Esophagus squamous epithelium (tissue), 5 donors: Measurements from ENCODE around the gene RAP1A. TPM values are rescaled to one million over a fixed set of nuclear protein-coding genes. Genes with fewer than 3 reads are reported as not detected.

Source experiments
- DNase-seq: peaks from one replicate; lab custom pipeline; 2025; lab: John Stamatoyannopoulos, UW
- H3K27ac ChIP-seq, 4 donors: fragments of 200-600 bp; sonication (generic); one replicate each; pipeline ENCODE4 v1.5.1; 2016 to 2019; ENCODE audit warnings: mild to moderate bottlenecking in 1 of 4
- H3K27me3 ChIP-seq, 4 donors: fragments of 200-600 bp; sonication (generic); 1 replicate in 3 of 4; 2 replicates in 1 of 4; pipeline versions ENCODE4 v1.5.1 to v1.6.0; 2017 to 2021; ENCODE audit warnings: antibody characterized with exemption in 1 of 4
- H3K36me3 ChIP-seq, 3 donors: fragments of 200-600 bp; sonication (generic); one replicate each; pipeline ENCODE4 v1.5.1; 2016 to 2019
- H3K4me1 ChIP-seq, 3 donors: fragments of 200-600 bp; sonication (generic); one replicate each; pipeline ENCODE4 v1.5.1; 2017 to 2019
- H3K4me3 ChIP-seq, 4 donors: fragments of 200-600 bp; sonication (generic); 1 replicate in 3 of 4; 2 replicates in 1 of 4; pipeline ENCODE4 v1.5.1; 2016 to 2019; ENCODE audit warnings: mild to moderate bottlenecking in 2 of 4, moderate library complexity in 1 of 4
- H3K9me3 ChIP-seq, 3 donors: fragments of 200-600 bp; sonication (generic); one replicate each; pipeline ENCODE4 v1.5.1; 2016 to 2019
- POLR2A ChIP-seq, 4 donors: fragments of 450-650 bp; IDR thresholded peaks; one replicate each; pipeline ENCODE4 v1.6.1; 2017; ENCODE audit warnings: antibody characterized with exemption in 4 of 4, mild to moderate bottlenecking in 4 of 4, moderate library complexity in 3 of 4
- WGBS, 2 donors: methylation state at CpG; one replicate each; pipeline ENCODE4 v1.1.5; 2018; 5-methylcytosine and 5-hydroxymethylcytosine counted together
- intact Hi-C: fragments of 100-400 bp; cut with DNase I; formaldehyde crosslinking; loops from one replicate; pipeline ENCODE4 v1.15.0; 2022
- total RNA-seq, 4 donors: library from RNA; depleted of rRNA; stranded (reverse); fragments of >200 nt; gene quantifications; one replicate each; pipeline ENCODE4 v1.1.0, GENCODE V29; 2016
- TF ChIP-seq, protein P1 (sequence below), 6 experiments: fragments of 450-650 bp in 4 of 6; fragments of 200-600 bp in 2 of 6; sonication (generic) in 2 of 6; IDR thresholded peaks; one replicate each; pipeline ENCODE4 v1.5.1; 2016 to 2019; ENCODE audit warnings: antibody characterized with exemption in 6 of 6, mild to moderate bottlenecking in 4 of 6, moderate library complexity in 4 of 6
- donor health status: DM: yes; HTN: yes; CAD: no.

RAP1A gene
- total RNA-seq, 4 donors from 2014 or later: 24.3 to 111 (median 43.3) TPM

DNA sequence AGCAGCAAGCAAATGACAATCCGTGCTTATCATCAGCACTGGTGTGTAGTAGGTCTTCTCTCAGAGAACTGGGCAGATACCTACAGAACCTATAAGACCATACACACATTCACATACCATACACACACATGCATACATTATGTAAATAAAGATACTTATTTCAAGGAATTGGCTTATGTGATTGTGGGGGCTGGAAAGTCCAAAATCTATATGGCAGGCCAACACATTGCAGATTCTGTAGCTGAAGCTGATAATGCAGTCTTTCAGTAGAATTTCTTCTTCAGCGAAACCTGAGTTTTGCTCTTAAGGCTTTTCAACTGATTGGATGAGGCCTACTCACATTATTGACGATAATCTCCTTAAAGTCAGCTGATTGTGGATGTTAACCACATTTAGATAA is 24.1 kb downstream of the RAP1A start:
- intact Hi-C loops: no loop called here
- WGBS, 2 donors: 96 to 99% methylated on average over 3 of the region's 3 CpGs
- TF ChIP-seq, protein P1, sequence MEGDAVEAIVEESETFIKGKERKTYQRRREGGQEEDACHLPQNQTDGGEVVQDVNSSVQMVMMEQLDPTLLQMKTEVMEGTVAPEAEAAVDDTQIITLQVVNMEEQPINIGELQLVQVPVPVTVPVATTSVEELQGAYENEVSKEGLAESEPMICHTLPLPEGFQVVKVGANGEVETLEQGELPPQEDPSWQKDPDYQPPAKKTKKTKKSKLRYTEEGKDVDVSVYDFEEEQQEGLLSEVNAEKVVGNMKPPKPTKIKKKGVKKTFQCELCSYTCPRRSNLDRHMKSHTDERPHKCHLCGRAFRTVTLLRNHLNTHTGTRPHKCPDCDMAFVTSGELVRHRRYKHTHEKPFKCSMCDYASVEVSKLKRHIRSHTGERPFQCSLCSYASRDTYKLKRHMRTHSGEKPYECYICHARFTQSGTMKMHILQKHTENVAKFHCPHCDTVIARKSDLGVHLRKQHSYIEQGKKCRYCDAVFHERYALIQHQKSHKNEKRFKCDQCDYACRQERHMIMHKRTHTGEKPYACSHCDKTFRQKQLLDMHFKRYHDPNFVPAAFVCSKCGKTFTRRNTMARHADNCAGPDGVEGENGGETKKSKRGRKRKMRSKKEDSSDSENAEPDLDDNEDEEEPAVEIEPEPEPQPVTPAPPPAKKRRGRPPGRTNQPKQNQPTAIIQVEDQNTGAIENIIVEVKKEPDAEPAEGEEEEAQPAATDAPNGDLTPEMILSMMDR (IDR thresholded peaks at IDR 0.05): no peak
- no peak for TF ChIP-seq POLR2A (IDR thresholded peaks at IDR 0.05)
- Histone ChIP-seq H3K9me3 (no peaks in the 10 kb centered on the region), H3K27ac (no peak overlapping the region), H3K27me3 (no peaks in the 10 kb centered on the region), H3K36me3 (peaks cover 0 to 6% (median 0%) of the 10 kb centered on the region in 3 donors), H3K4me1 (peaks cover 0 to 45% (median 18%) of the 10 kb centered on the region in 3 donors), H3K4me3 (no peak overlapping the region)
- DNase-seq: no peak

DNA sequence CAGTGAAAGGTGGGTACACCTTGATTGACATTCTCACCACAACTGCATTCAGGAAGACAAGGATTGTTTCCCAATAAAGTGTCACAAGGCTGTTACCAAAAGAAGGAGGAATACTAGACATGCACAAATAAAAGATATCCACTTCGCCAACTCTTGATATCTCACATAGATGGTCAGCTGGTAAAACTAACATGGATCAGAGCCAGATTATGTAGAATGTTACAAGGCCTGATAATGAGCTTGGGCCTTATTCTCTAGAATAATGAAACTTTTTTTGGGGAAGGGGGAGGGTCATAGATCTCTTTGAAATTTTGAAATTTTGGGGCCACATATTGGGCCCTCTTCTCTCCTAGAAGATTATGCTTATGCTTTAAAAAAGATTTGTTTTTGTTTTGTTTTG is 24.9 kb downstream of the RAP1A start:
- WGBS, 2 donors: 93 to 100% methylated on average over 1 of the region's 1 CpG
- no peak for TF ChIP-seq POLR2A (IDR thresholded peaks at IDR 0.05)
- TF ChIP-seq, protein P1 (IDR thresholded peaks at IDR 0.05): no peak
- intact Hi-C loops: no loop called here
- no peak overlapping the region for H3K4me3 ChIP-seq
- H3K36me3 ChIP-seq: peaks cover 0 to 7% (median 0%) of the 10 kb centered on the region in 3 donors
- no peaks in the 10 kb centered on the region for H3K27me3 ChIP-seq
- no peak for DNase-seq
- H3K4me1 ChIP-seq: peaks cover 8 to 45% (median 25%) of the 10 kb centered on the region in 3 donors
- no peak overlapping the region for H3K27ac ChIP-seq
- no peaks in the 10 kb centered on the region for H3K9me3 ChIP-seq

DNA sequence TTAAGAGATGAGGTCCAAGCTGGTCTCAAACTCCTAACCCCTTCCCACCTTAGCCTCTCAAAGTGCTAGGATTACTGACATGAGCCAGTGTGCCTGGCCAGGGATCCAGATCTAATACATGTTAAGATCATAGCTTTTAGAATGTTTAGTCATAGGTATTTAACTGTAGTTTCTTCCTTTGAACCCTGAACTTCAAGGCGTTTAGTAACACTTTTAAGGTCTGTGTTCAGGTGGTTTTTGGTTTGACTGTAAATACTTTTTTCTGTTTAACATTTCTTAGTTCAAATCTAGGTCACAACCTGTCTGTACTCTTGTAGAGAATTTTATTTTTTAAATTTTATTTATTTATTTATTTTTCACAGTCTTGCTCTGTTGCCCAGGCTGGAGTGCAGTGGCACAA is 28.1 kb downstream of the RAP1A start:
- intact Hi-C loops: no loop called here
- Histone ChIP-seq H3K27me3 (no peaks in the 10 kb centered on the region), H3K4me1 (peaks cover 8 to 60% (median 25%) of the 10 kb centered on the region in 3 donors), H3K9me3 (no peaks in the 10 kb centered on the region), H3K36me3 (peaks cover 0 to 7% (median 0%) of the 10 kb centered on the region in 3 donors), H3K27ac (peak overlapping the region in 2 of 4 donors; percentile 0 to 6), H3K4me3 (no peak overlapping the region)
- no peak for DNase-seq
- TF ChIP-seq POLR2A (IDR thresholded peaks at IDR 0.05): no peak
- TF ChIP-seq, protein P1 (IDR thresholded peaks at IDR 0.05): no peak
- 58 to 76% methylated on average over 1 of the region's 1 CpG for WGBS, 2 donors

DNA sequence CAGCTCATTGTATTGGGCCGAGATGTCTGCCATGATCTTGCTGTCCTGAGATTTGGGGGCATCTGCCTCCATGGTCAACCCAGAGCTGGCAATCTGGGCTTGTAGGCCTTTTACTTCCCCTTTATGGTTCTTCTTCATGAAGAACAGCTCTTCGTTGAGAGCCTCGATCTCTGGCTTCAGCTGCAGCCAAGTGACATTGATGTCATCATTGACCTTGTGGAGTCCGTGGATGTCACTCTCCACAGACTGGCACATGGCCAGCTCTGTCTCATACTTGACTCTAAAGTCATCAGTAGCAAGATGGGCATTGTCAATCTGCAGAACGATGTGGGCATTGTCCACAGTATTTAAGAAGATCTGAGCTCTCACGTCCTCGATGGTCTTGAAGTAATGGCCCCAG is 29.2 kb downstream of the RAP1A start:
- peak overlapping the region in 1 of 4 donors; percentile 51 for H3K27ac ChIP-seq
- intact Hi-C loops: no loop called here
- no peak overlapping the region for H3K4me3 ChIP-seq
- H3K27me3 ChIP-seq: no peaks in the 10 kb centered on the region
- peaks cover 8 to 70% (median 25%) of the 10 kb centered on the region in 3 donors for H3K4me1 ChIP-seq
- WGBS, 2 donors: 85 to 100% methylated on average over 4 to 5 of the region's 7 CpGs
- TF ChIP-seq, protein P1 (IDR thresholded peaks at IDR 0.05): no peak
- TF ChIP-seq POLR2A (IDR thresholded peaks at IDR 0.05): no peak
- no peak for DNase-seq
- no peaks in the 10 kb centered on the region for H3K9me3 ChIP-seq
- peaks cover 0 to 7% (median 0%) of the 10 kb centered on the region in 3 donors for H3K36me3 ChIP-seq

DNA sequence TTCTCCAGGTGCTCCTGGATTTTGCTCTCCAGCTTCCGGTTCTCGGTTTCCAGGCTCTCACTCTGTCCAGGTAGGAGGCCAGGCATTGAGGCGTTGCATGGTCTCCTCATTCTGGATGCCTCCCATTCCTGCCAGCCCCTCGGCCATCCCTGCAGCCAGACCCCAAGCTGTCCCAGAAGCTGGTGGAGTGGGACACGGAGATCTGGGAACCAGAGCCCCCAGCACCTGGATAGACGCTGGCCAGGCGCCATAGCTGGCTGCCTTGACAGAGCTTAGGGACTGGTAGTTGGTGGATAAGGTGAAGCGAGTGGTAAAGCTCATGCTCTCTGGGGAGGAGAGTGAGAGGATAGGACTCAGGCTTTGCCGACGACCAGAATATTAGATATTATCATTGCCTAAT is 29.6 kb downstream of the RAP1A start:
- Histone ChIP-seq H3K27me3 (no peaks in the 10 kb centered on the region), H3K4me1 (peaks cover 8 to 74% (median 25%) of the 10 kb centered on the region in 3 donors), H3K4me3 (no peak overlapping the region), H3K9me3 (no peaks in the 10 kb centered on the region), H3K27ac (peak overlapping the region in 3 of 4 donors; percentile 19 to 51 (median 40)), H3K36me3 (peaks cover 0 to 7% (median 0%) of the 10 kb centered on the region in 3 donors)
- TF ChIP-seq POLR2A (IDR thresholded peaks at IDR 0.05): no peak
- TF ChIP-seq, protein P1 (IDR thresholded peaks at IDR 0.05): no peak
- WGBS, 2 donors: 78 to 82% methylated on average over 8 to 9 of the region's 10 CpGs
- intact Hi-C loops: no loop called here
- DNase-seq: no peak
